PC-3 (cell line): ENCODE results near the gene HIPK3. TPM values are rescaled to one million over a fixed set of nuclear protein-coding genes. Genes with fewer than 3 reads are reported as not detected.

Experiments
- ATAC-seq: fragments of 200-7000 bp; cut with Tn5 transposase; 2 replicates; pipeline ENCODE4 v1.9.1; 2020; ENCODE audit warnings: mild to moderate bottlenecking, moderate library complexity
- BruUV-seq: library from RNA; stranded (reverse); fragments of 400-500 nt; replicated peaks from 2 replicates; lab custom pipeline; 2021; lab: Mats Ljungman, UMichigan
- CTCF ChIA-PET: fragments of 300-600 bp; sonication (Branson Sonifier 250); formaldehyde crosslinking; loops from one replicate; lab custom pipeline; 2022; ENCODE audit warnings: antibody characterized with exemption; lab: Charles Lee
- POLR2A ChIA-PET: fragments of 300-600 bp; sonication (Branson Sonifier 250); formaldehyde crosslinking; loops from one replicate; lab custom pipeline; 2022; ENCODE audit warnings: antibody characterized with exemption; ENCODE audit not compliant: unreplicated experiment; lab: Charles Lee
- DNase-seq: peaks from one replicate; pipeline ENCODE4 v3.0.0-alpha.2; 2015
- H2AFZ ChIP-seq: fragments of 300-600 bp; sonication (generic); 2 replicates; pipeline ENCODE4 v1.6.0; 2016; ENCODE audit warnings: antibody characterized with exemption, low read length
- H3F3A ChIP-seq: fragments of 300-600 bp; sonication (generic); one replicate; pipeline ENCODE4 v1.6.0; 2017; ENCODE audit warnings: antibody characterized with exemption, low read length, control low read depth, mild to moderate bottlenecking; ENCODE audit not compliant: unreplicated experiment
- H3K27ac ChIP-seq: fragments of 300-600 bp; sonication (generic); 2 replicates; pipeline ENCODE4 v1.5.1; 2016; ENCODE audit warnings: mild to moderate bottlenecking, low read length
- H3K27me3 ChIP-seq: fragments of 300-600 bp; sonication (generic); 2 replicates; pipeline ENCODE4 v1.6.1; 2016; ENCODE audit warnings: low read length, mixed read lengths
- H3K36me3 ChIP-seq: fragments of 300-600 bp; sonication (generic); 2 replicates; pipeline ENCODE4 v1.6.1; 2016; ENCODE audit warnings: low read depth, mixed run types, low read length, mixed read lengths
- H3K4me1 ChIP-seq: fragments of 300-600 bp; sonication (generic); 2 replicates; pipeline ENCODE4 v1.5.1; 2016; ENCODE audit warnings: low read length; ENCODE audit not compliant: insufficient read depth
- H3K4me2 ChIP-seq: fragments of 300-600 bp; sonication (generic); 2 replicates; pipeline ENCODE4 v1.6.0; 2016; ENCODE audit warnings: low read length
- H3K4me3 ChIP-seq: fragments of 300-600 bp; sonication (generic); 2 replicates; pipeline ENCODE4 v1.5.1; 2016; ENCODE audit warnings: mild to moderate bottlenecking, low read length, mixed read lengths
- H3K79me2 ChIP-seq: fragments of 300-600 bp; sonication (generic); 2 replicates; pipeline ENCODE4 v1.6.1; 2017; ENCODE audit warnings: low read length, mixed read lengths
- H3K9ac ChIP-seq: fragments of 300-600 bp; sonication (generic); 2 replicates; pipeline ENCODE4 v1.6.0; 2016; ENCODE audit warnings: mild to moderate bottlenecking, low read length
- H3K9me2 ChIP-seq: fragments of 300-600 bp; sonication (generic); replicated peaks from 2 replicates; pipeline ENCODE4 v1.6.1; 2016; ENCODE audit warnings: mixed run types, low read length, mixed read lengths
- H3K9me3 ChIP-seq: fragments of 300-600 bp; sonication (generic); 2 replicates; pipeline ENCODE4 v1.6.1; 2016; ENCODE audit warnings: low read length, mixed read lengths
- H4K20me1 ChIP-seq: fragments of 300-600 bp; sonication (generic); 2 replicates; pipeline ENCODE4 v1.6.1; 2016; ENCODE audit warnings: low read length, mixed read lengths
- CTCF ChIP-seq: fragments of 300-600 bp; sonication (generic); conservative IDR thresholded peaks from 2 replicates; pipeline ENCODE4 v1.5.1; 2017; ENCODE audit warnings: antibody characterized with exemption, low read depth, mild to moderate bottlenecking, low read length
- EZH2 ChIP-seq: fragments of 300-600 bp; sonication (generic); IDR thresholded peaks from one replicate; pipeline ENCODE4 v1.6.1; 2017; ENCODE audit warnings: antibody characterized with exemption, mild to moderate bottlenecking, low read length; ENCODE audit not compliant: unreplicated experiment
- EZH2phosphoT487 ChIP-seq: fragments of 300-600 bp; sonication (generic); IDR thresholded peaks from 2 replicates; pipeline ENCODE4 v1.6.1; 2018; ENCODE audit warnings: mild to moderate bottlenecking, antibody characterized with exemption, low read length, borderline replicate concordance
- intact Hi-C: fragments of 100-400 bp; cut with micrococcal nuclease; formaldehyde crosslinking; loops from 2 replicates; pipeline ENCODE4 v1.9.0; 2023
- total RNA-seq: library from RNA; depleted of rRNA; stranded (reverse); fragments of >200 nt; gene quantifications from 2 replicates; pipeline ENCODE4 v1.2.3, GENCODE V29; 2014

The HIPK3 gene
- total RNA-seq, 1 experiment from 2014 or later = 19.4 TPM

- Histone ChIP-seq H3K27me3 (no peaks in the 10 kb centered on the region), H3K4me2 (no peak overlapping the region), H3K79me2 (peaks cover 54% of the 10 kb centered on the region), H3K36me3 (no peaks in the 10 kb centered on the region; the same call in 1 of the 2 replicates), H3K4me1 (peaks cover 3% of the 10 kb centered on the region; the same call in 1 of the 2 replicates), H3K27ac (no peak overlapping the region), H3F3A (no peaks in the 10 kb centered on the region), H3K4me3 (no peak overlapping the region), H4K20me1 (no peaks in the 10 kb centered on the region; the same call in 1 of the 2 replicates), H3K9me3 (no peaks in the 10 kb centered on the region), H2AFZ (no peak overlapping the region), H3K9me2 (no peaks in the 10 kb centered on the region), H3K9ac (no peak overlapping the region)
- ChIA-PET POLR2A (no interaction called here), CTCF (no interaction called here)
- TF ChIP-seq EZH2 = no peak
- no peak for TF ChIP-seq EZH2phosphoT487
- TF ChIP-seq CTCF = no peak
- ATAC-seq = no peak
- no TSS peak for BruUV-seq
- intact Hi-C loops = no loop called here
- DNase-seq = no peak
Observed at GRCh38 chr11:33290319-33290718, 33.1 kb downstream of the HIPK3 start.

GRCh38 chr11:33291004-33291777 lies 34.0 kb downstream of the HIPK3 start:
- H3K9me2 ChIP-seq = no peaks in the 10 kb centered on the region
- no peaks in the 10 kb centered on the region for H3K27me3 ChIP-seq
- intact Hi-C loops = no loop called here
- no TSS peak for BruUV-seq
- H3K79me2 ChIP-seq = peaks cover 55% of the 10 kb centered on the region
- no peak overlapping the region for H2AFZ ChIP-seq
- ATAC-seq (no peak), DNase-seq (peak; percentile 28)
- no peaks in the 10 kb centered on the region; the same call in 1 of the 2 replicates for H3K36me3 ChIP-seq
- ChIA-PET CTCF (no interaction called here), POLR2A (no interaction called here)
- no peak overlapping the region for H3K9ac ChIP-seq
- no peaks in the 10 kb centered on the region for H3F3A ChIP-seq
- H4K20me1 ChIP-seq = no peaks in the 10 kb centered on the region
- H3K9me3 ChIP-seq = no peaks in the 10 kb centered on the region
- no peak overlapping the region for H3K4me3 ChIP-seq
- no peak overlapping the region for H3K4me2 ChIP-seq
- H3K27ac ChIP-seq = no peak overlapping the region
- peaks cover 3% of the 10 kb centered on the region; the same call in 1 of the 2 replicates for H3K4me1 ChIP-seq
- TF ChIP-seq EZH2phosphoT487 = no peak

- Histone ChIP-seq H2AFZ (no peak overlapping the region), H4K20me1 (no peaks in the 10 kb centered on the region), H3K9me3 (no peaks in the 10 kb centered on the region), H3K9ac (no peak overlapping the region), H3K27ac (no peak overlapping the region), H3K4me3 (no peak overlapping the region), H3K9me2 (no peaks in the 10 kb centered on the region), H3K79me2 (peaks cover 54% of the 10 kb centered on the region), H3K4me2 (no peak overlapping the region), H3K4me1 (peaks cover 3% of the 10 kb centered on the region; the same call in 1 of the 2 replicates), H3K36me3 (no peaks in the 10 kb centered on the region), H3F3A (no peaks in the 10 kb centered on the region), H3K27me3 (no peaks in the 10 kb centered on the region)
- ChIA-PET POLR2A (no interaction called here), CTCF (no interaction called here)
- intact Hi-C loops = no loop called here
- no peak for DNase-seq
- no TSS peak for BruUV-seq
- TF ChIP-seq EZH2 = no peak
- no peak for TF ChIP-seq EZH2phosphoT487
- TF ChIP-seq CTCF = no peak
- ATAC-seq = no peak
Observed at GRCh38 chr11:33292311-33292710, 35.1 kb downstream of the HIPK3 start.
